OCI-LY1 (cell line): ENCODE data around the gene SYP.
A peak's percentile ranks its signal among the peaks of the same experiment; 100 is the strongest.

Experiments
- H2AFZ ChIP-seq: fragments of 200-600 bp; sonication (generic), shearing (Covaris generic); 2 replicates; pipeline ENCODE4 v1.6.0; 2014; ENCODE audit warnings: antibody characterized with exemption, mild to moderate bottlenecking, low read length
- H3F3A ChIP-seq: fragments of 200-600 bp; sonication (generic), shearing (Covaris generic); 2 replicates; pipeline ENCODE4 v1.6.0; 2014; ENCODE audit warnings: mild to moderate bottlenecking, antibody characterized with exemption, low read length, moderate library complexity; ENCODE audit not compliant: insufficient read depth
- H3K27ac ChIP-seq: fragments of 200-600 bp; sonication (generic); 2 replicates; pipeline ENCODE4 v1.5.1; 2014; ENCODE audit warnings: low read length, mixed run types, mild to moderate bottlenecking, low read depth; ENCODE audit not compliant: poor library complexity, severe bottlenecking
- H3K27me3 ChIP-seq: fragments of 200-600 bp; sonication (generic); 2 replicates; pipeline ENCODE4 v1.6.0; 2014; ENCODE audit warnings: antibody characterized with exemption, mild to moderate bottlenecking, low read length, moderate library complexity; ENCODE audit not compliant: insufficient read depth
- H3K36me3 ChIP-seq: fragments of 200-600 bp; sonication (generic); 2 replicates; pipeline ENCODE4 v1.6.1; 2014; ENCODE audit warnings: mild to moderate bottlenecking, antibody characterized with exemption, low read length, moderate library complexity, mixed read lengths; ENCODE audit not compliant: insufficient read depth
- H3K4me1 ChIP-seq: fragments of 200-600 bp; sonication (generic); 2 replicates; pipeline ENCODE4 v1.5.1; 2014; ENCODE audit warnings: mild to moderate bottlenecking, low read length, moderate library complexity; ENCODE audit not compliant: insufficient read depth, severe bottlenecking
- H3K4me2 ChIP-seq: fragments of 200-600 bp; sonication (generic), shearing (Covaris generic); 2 replicates; pipeline ENCODE4 v1.6.1; 2014; ENCODE audit warnings: low read length
- H3K4me3 ChIP-seq: fragments of 200-600 bp; sonication (generic); 2 replicates; pipeline ENCODE4 v1.5.1; 2014; ENCODE audit warnings: low read length, low read depth, mild to moderate bottlenecking, mixed read lengths; ENCODE audit not compliant: poor library complexity, severe bottlenecking
- H3K79me2 ChIP-seq: fragments of 200-600 bp; shearing (Covaris generic); 2 replicates; pipeline ENCODE4 v1.6.1; 2016; ENCODE audit warnings: mixed run types, low read length, mixed read lengths; ENCODE audit not compliant: insufficient read depth
- H3K9ac ChIP-seq: fragments of 200-600 bp; sonication (generic), shearing (Covaris generic); 2 replicates; pipeline ENCODE4 v1.6.1; 2014; ENCODE audit warnings: mild to moderate bottlenecking, low read length, mixed read lengths
- H3K9me2 ChIP-seq: fragments of 200-600 bp; sonication (generic), shearing (Covaris generic); 2 replicates; pipeline ENCODE4 v1.6.1; 2014; ENCODE audit warnings: low read depth, mild to moderate bottlenecking, low read length, mixed read lengths
- H3K9me3 ChIP-seq: fragments of 200-600 bp; shearing (Covaris generic); 2 replicates; pipeline ENCODE4 v1.6.1; 2014; ENCODE audit warnings: low read length, mixed read lengths
- H4K20me1 ChIP-seq: fragments of 200-600 bp; sonication (generic), shearing (Covaris generic); 2 replicates; pipeline ENCODE4 v1.6.0; 2016; ENCODE audit warnings: mild to moderate bottlenecking, low read length; ENCODE audit not compliant: insufficient read depth
- CTCF ChIP-seq: fragments of 200-600 bp; sonication (generic), shearing (Covaris generic); IDR thresholded peaks from 2 replicates; pipeline ENCODE4 v1.5.1; 2017; ENCODE audit warnings: mild to moderate bottlenecking, antibody characterized with exemption, low read length, moderate library complexity, mixed read lengths
- EZH2 ChIP-seq: fragments of 200-600 bp; sonication (generic), shearing (Covaris generic); IDR thresholded peaks from 2 replicates; pipeline ENCODE4 v1.8.0; 2017; ENCODE audit warnings: borderline replicate concordance, mixed run types, mild to moderate bottlenecking, antibody characterized with exemption, low read length, moderate library complexity, mixed read lengths

Gene SYP

GRCh38 chrX:49163555-49164419 lies 36.2 kb downstream of the SYP start:
- Histone ChIP-seq H3K9me3 (no peaks in the 10 kb centered on the region), H3K9me2 (no peaks in the 10 kb centered on the region), H3K27me3 (no peaks in the 10 kb centered on the region), H3K4me1 (peaks cover 31% of the 10 kb centered on the region), H3K27ac (peak overlapping the region; percentile 74), H2AFZ (0 out of 2 replicates have a peak overlapping the region, but pooled peaks have one; percentile 42), H4K20me1 (no peaks in the 10 kb centered on the region), H3K36me3 (no peaks in the 10 kb centered on the region), H3K9ac (peak overlapping the region; percentile 70), H3K79me2 (no peaks in the 10 kb centered on the region), H3K4me2 (peak overlapping the region; percentile 73), H3F3A (no peaks in the 10 kb centered on the region), H3K4me3 (peak overlapping the region; percentile 59)
- TF ChIP-seq EZH2 (no peak), CTCF (peak; percentile 52)

- Histone ChIP-seq H4K20me1 (no peaks in the 10 kb centered on the region), H3K79me2 (no peaks in the 10 kb centered on the region), H3K4me1 (peaks cover 21% of the 10 kb centered on the region), H3F3A (no peaks in the 10 kb centered on the region), H3K4me3 (peak within 1 kb of the TSS; percentile 59), H3K27me3 (no peaks in the 10 kb centered on the region), H3K4me2 (peak within 1 kb of the TSS; percentile 73), H3K9me3 (no peaks in the 10 kb centered on the region), H3K36me3 (no peaks in the 10 kb centered on the region), H2AFZ (no peak within 1 kb of the TSS), H3K9me2 (no peaks in the 10 kb centered on the region), H3K9ac (peak within 1 kb of the TSS; percentile 70; the same call in 1 of the 2 replicates), H3K27ac (no peak within 1 kb of the TSS)
- TF ChIP-seq EZH2 (no peak), CTCF (no peak)
Measured at GRCh38 chrX:49162620-49163019, 37.4 kb downstream of the SYP start, which contains the start of gene MAGIX. Gene MAGIX, plus strand, starts transcription at chrX:49162758. Its CDS starts 132 bp downstream, at chrX:49162890.

GRCh38 chrX:49161632-49162031 lies 38.4 kb downstream of the SYP start:
- H3K9ac ChIP-seq = no peak overlapping the region
- no peak overlapping the region for H3K4me2 ChIP-seq
- H3K79me2 ChIP-seq = no peaks in the 10 kb centered on the region
- no peak overlapping the region for H3K27ac ChIP-seq
- H3K4me3 ChIP-seq = no peak overlapping the region
- H3K4me1 ChIP-seq = peaks cover 12% of the 10 kb centered on the region
- H3K9me2 ChIP-seq = no peaks in the 10 kb centered on the region
- H3K9me3 ChIP-seq = no peaks in the 10 kb centered on the region
- H3K27me3 ChIP-seq = no peaks in the 10 kb centered on the region
- TF ChIP-seq CTCF (no peak), EZH2 (no peak)
- no peak overlapping the region for H2AFZ ChIP-seq
- H3K36me3 ChIP-seq = no peaks in the 10 kb centered on the region
- H3F3A ChIP-seq = no peaks in the 10 kb centered on the region
- no peaks in the 10 kb centered on the region for H4K20me1 ChIP-seq
